ENCODE results near the gene DLGAP5. TPM values are rescaled to one million over a fixed set of nuclear protein-coding genes. Genes with fewer than 3 reads are reported as not detected.

DLGAP5 gene
- total and polyA plus RNA-seq, 2 of the 13 experiments (the other 11 are each of a cell fraction or from before 2014, with no cell fraction given) = 7.7 to 55.8 TPM

GRCh38 chr14:55107766-55108554, 83.4 kb downstream of the DLGAP5 start (continued):
- TF ChIP-seq DMAP1 (CRISPR knock-in tag; IDR thresholded peaks at IDR 0.05) = peak; percentile 78; the same call in 1 of the 2 replicates
- TF ChIP-seq USF2 (IDR thresholded peaks at IDR 0.05; ENCODE audit: low read depth, low read length) = no peak
- no peak for TF ChIP-seq USF2 (CRISPR knock-in tag; IDR thresholded peaks at IDR 0.05; ENCODE audit: borderline replicate concordance)
- TF ChIP-seq TEF (CRISPR knock-in tag; IDR thresholded peaks at IDR 0.05) = no peak; the same call in 1 of the 2 replicates
- TF ChIP-seq ZNF704 (CRISPR knock-in tag; IDR thresholded peaks at IDR 0.05; ENCODE audit: borderline replicate concordance) = no peak
- TF ChIP-seq ZXDC (CRISPR knock-in tag; IDR thresholded peaks at IDR 0.05) = peak; percentile 80; the same call in 1 of the 2 replicates
- no peak for TF ChIP-seq ZNF646 (CRISPR knock-in tag; IDR thresholded peaks at IDR 0.05)
- peak; percentile 71 for TF ChIP-seq FOXP4 (CRISPR knock-in tag; IDR thresholded peaks at IDR 0.05)
- TF ChIP-seq ZFP91 (CRISPR knock-in tag; IDR thresholded peaks at IDR 0.05; ENCODE audit: borderline replicate concordance) = peak; percentile 68
